ENCODE measurements around the gene ACP6.

DNA sequence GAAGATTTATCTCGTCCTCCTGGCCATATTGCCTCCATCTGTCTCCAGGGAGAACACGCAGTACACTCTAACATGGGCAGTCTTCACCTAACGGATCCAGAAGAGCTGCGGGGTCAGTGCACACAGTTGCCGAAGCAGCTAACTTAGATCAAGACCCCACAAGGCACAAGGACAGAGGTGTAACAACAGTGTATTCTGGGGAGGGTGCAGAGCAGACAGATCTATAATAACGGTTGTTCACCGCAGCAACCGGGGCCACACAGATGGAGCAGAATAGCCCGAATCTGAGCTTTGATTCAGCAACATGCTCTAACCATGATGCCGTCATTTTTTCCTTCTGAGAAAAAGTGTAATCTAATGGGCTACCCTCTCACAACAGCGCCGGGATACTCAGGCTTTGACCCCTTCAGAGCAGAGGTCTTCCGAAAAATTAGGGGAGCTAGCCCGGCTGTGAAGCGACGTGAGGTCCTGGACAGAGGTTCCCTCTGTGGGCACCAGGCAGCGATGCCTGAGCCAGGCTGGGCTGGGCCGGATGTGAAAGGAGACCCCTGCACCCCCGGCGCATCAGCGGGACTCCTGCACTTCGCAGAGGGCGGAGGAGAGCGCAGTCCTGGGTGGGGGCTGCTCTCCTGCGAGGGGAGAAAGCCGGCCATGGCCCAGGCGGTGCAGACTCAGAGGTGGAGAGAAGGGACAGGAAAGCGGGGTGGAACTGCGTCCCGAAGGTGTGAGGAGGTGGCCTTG, 71.5 kb downstream of the ACP6 start:
- TF ChIP-seq POLR2A (IDR thresholded peaks at IDR 0.05), result no peak
- TF ChIP-seq, protein P1, sequence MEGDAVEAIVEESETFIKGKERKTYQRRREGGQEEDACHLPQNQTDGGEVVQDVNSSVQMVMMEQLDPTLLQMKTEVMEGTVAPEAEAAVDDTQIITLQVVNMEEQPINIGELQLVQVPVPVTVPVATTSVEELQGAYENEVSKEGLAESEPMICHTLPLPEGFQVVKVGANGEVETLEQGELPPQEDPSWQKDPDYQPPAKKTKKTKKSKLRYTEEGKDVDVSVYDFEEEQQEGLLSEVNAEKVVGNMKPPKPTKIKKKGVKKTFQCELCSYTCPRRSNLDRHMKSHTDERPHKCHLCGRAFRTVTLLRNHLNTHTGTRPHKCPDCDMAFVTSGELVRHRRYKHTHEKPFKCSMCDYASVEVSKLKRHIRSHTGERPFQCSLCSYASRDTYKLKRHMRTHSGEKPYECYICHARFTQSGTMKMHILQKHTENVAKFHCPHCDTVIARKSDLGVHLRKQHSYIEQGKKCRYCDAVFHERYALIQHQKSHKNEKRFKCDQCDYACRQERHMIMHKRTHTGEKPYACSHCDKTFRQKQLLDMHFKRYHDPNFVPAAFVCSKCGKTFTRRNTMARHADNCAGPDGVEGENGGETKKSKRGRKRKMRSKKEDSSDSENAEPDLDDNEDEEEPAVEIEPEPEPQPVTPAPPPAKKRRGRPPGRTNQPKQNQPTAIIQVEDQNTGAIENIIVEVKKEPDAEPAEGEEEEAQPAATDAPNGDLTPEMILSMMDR (IDR thresholded peaks at IDR 0.05), result no peak

Measured in body of pancreas (tissue), 4 donors.